Esophagus squamous epithelium (tissue), 5 donors: ENCODE data around the gene PPP2R3C. TPM values are rescaled to one million over a fixed set of nuclear protein-coding genes. Genes with fewer than 3 reads are reported as not detected.

Source experiments
- DNase-seq: peaks from one replicate; lab custom pipeline; 2025; lab: John Stamatoyannopoulos, UW
- H3K27ac ChIP-seq, 4 donors: fragments of 200-600 bp; sonication (generic); one replicate each; pipeline ENCODE4 v1.5.1; 2016 to 2019; ENCODE audit warnings: mild to moderate bottlenecking in 1 of 4
- H3K27me3 ChIP-seq, 4 donors: fragments of 200-600 bp; sonication (generic); 1 replicate in 3 of 4; 2 replicates in 1 of 4; pipeline versions ENCODE4 v1.5.1 to v1.6.0; 2017 to 2021; ENCODE audit warnings: antibody characterized with exemption in 1 of 4
- H3K36me3 ChIP-seq, 3 donors: fragments of 200-600 bp; sonication (generic); one replicate each; pipeline ENCODE4 v1.5.1; 2016 to 2019
- H3K4me1 ChIP-seq, 3 donors: fragments of 200-600 bp; sonication (generic); one replicate each; pipeline ENCODE4 v1.5.1; 2017 to 2019
- H3K4me3 ChIP-seq, 4 donors: fragments of 200-600 bp; sonication (generic); 1 replicate in 3 of 4; 2 replicates in 1 of 4; pipeline ENCODE4 v1.5.1; 2016 to 2019; ENCODE audit warnings: mild to moderate bottlenecking in 2 of 4, moderate library complexity in 1 of 4
- H3K9me3 ChIP-seq, 3 donors: fragments of 200-600 bp; sonication (generic); one replicate each; pipeline ENCODE4 v1.5.1; 2016 to 2019
- POLR2A ChIP-seq, 4 donors: fragments of 450-650 bp; IDR thresholded peaks; one replicate each; pipeline ENCODE4 v1.6.1; 2017; ENCODE audit warnings: antibody characterized with exemption in 4 of 4, mild to moderate bottlenecking in 4 of 4, moderate library complexity in 3 of 4
- WGBS, 2 donors: methylation state at CpG; one replicate each; pipeline ENCODE4 v1.1.5; 2018; 5-methylcytosine and 5-hydroxymethylcytosine counted together
- intact Hi-C: fragments of 100-400 bp; cut with DNase I; formaldehyde crosslinking; loops from one replicate; pipeline ENCODE4 v1.15.0; 2022
- total RNA-seq, 4 donors: library from RNA; depleted of rRNA; stranded (reverse); fragments of >200 nt; gene quantifications; one replicate each; pipeline ENCODE4 v1.1.0, GENCODE V29; 2016
- TF ChIP-seq, protein P1 (sequence below), 6 experiments: fragments of 450-650 bp in 4 of 6; fragments of 200-600 bp in 2 of 6; sonication (generic) in 2 of 6; IDR thresholded peaks; one replicate each; pipeline ENCODE4 v1.5.1; 2016 to 2019; ENCODE audit warnings: antibody characterized with exemption in 6 of 6, mild to moderate bottlenecking in 4 of 6, moderate library complexity in 4 of 6
- donor health status: DM: yes; HTN: yes; CAD: no.

The PPP2R3C gene
- total RNA-seq, 4 donors from 2014 or later = 7.1 to 23.9 (median 13.5) TPM

DNA sequence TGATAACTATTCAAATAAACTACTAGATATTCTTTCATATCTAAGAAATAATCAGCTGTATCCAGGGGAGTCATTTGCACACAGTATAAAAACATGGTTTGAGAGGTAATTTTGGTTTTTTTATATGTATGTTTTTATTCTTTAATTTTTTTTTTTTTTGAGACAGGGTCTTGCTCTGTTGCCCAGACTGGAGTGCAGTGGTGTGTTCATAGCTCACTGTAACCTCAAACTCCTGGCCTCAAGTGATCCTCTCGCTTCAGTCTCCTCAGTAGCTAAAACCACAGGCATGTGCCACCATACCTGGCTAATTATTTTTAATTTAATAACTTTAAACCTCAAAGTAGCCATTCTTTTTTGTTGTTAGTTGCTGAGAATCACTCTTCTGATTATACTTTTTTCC, 2.3 kb upstream of the PPP2R3C start:
- no peaks in the 10 kb centered on the region for H3K27me3 ChIP-seq
- no peak overlapping the region for H3K4me3 ChIP-seq
- H3K27ac ChIP-seq = no peak overlapping the region
- WGBS, 2 donors = 68 to 89% methylated on average over 1 of the region's 1 CpG
- H3K9me3 ChIP-seq = no peaks in the 10 kb centered on the region
- peaks cover 5 to 47% (median 9%) of the 10 kb centered on the region in 3 donors for H3K4me1 ChIP-seq
- intact Hi-C loops = no loop called here
- H3K36me3 ChIP-seq = peaks cover 0 to 23% (median 0%) of the 10 kb centered on the region in 3 donors
- no peak for DNase-seq
- TF ChIP-seq, protein P1, sequence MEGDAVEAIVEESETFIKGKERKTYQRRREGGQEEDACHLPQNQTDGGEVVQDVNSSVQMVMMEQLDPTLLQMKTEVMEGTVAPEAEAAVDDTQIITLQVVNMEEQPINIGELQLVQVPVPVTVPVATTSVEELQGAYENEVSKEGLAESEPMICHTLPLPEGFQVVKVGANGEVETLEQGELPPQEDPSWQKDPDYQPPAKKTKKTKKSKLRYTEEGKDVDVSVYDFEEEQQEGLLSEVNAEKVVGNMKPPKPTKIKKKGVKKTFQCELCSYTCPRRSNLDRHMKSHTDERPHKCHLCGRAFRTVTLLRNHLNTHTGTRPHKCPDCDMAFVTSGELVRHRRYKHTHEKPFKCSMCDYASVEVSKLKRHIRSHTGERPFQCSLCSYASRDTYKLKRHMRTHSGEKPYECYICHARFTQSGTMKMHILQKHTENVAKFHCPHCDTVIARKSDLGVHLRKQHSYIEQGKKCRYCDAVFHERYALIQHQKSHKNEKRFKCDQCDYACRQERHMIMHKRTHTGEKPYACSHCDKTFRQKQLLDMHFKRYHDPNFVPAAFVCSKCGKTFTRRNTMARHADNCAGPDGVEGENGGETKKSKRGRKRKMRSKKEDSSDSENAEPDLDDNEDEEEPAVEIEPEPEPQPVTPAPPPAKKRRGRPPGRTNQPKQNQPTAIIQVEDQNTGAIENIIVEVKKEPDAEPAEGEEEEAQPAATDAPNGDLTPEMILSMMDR (IDR thresholded peaks at IDR 0.05) = no peak
- no peak for TF ChIP-seq POLR2A (IDR thresholded peaks at IDR 0.05)

DNA sequence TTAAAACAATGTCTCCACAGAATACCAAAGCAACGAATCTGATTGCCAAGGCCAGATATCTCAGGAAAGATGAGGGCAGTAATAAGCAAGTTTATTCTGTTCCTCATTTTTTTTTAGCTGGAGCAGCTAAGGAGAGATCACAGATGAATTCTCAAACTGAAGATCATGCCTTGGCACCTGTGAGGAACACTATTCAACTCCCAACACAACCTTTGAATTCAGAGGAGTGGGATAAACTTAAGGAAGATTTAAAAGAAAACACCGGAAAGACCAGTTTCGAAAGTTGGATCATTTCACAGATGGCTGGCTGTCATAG, 1.6 kb upstream of the PPP2R3C start:
- Histone ChIP-seq H3K4me3 (peak overlapping the region; percentile 65 to 82 (median 74)), H3K9me3 (no peaks in the 10 kb centered on the region), H3K27me3 (no peaks in the 10 kb centered on the region), H3K4me1 (peaks cover 5 to 55% (median 9%) of the 10 kb centered on the region in 3 donors), H3K27ac (peak overlapping the region; percentile 95 to 98 (median 96)), H3K36me3 (peaks cover 0 to 18% (median 0%) of the 10 kb centered on the region in 3 donors)
- TF ChIP-seq, protein P1 (IDR thresholded peaks at IDR 0.05) = no peak
- no peak for TF ChIP-seq POLR2A (IDR thresholded peaks at IDR 0.05)
- intact Hi-C loops = no loop called here
- WGBS, 2 donors = 29 to 32% methylated on average over 3 of the region's 3 CpGs
- DNase-seq = no peak

DNA sequence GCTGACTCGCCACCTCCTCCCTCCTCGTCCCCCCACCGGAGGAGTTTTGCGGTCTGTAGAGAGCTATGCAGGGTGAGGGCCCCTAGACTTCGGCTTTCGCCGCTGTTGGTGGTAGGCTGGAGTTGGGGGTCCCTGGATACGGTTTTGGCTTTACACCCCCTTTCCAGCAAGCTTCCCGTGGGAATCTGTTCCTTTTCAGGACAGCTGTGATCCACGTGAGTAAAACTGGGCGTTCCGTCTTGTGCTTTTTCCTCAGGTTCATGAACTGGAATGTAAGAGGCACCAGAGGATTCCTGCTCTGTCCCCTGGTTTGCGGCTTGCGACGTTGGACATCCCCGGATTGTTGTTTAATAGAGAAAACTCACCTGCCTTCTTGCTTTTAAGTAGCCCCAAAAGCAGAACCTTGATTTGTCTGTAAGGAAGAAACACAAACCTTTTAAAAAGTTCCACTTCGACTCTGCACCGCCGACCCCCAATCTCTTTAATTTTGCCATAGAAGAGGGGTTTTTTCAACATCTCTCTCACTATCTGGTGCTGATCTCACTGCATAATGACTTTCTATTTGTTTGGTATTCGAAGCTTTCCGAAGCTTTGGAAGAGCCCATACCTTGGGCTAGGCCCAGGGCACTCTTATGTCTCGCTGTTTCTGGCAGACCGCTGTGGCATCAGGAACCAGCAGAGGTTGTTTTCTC, 1.1 kb upstream of the PPP2R3C start:
- Histone ChIP-seq H3K27ac (peak overlapping the region; percentile 95 to 98 (median 96)), H3K4me1 (peaks cover 5 to 58% (median 9%) of the 10 kb centered on the region in 3 donors), H3K4me3 (peak overlapping the region; percentile 65 to 82 (median 74)), H3K9me3 (no peaks in the 10 kb centered on the region), H3K27me3 (no peaks in the 10 kb centered on the region), H3K36me3 (peaks cover 0 to 13% (median 0%) of the 10 kb centered on the region in 3 donors)
- DNase-seq = no peak
- TF ChIP-seq, protein P1 (IDR thresholded peaks at IDR 0.05) = no peak
- peak in 1 of 4 donors; percentile 19 for TF ChIP-seq POLR2A (IDR thresholded peaks at IDR 0.05)
- intact Hi-C loops = no loop called here
- WGBS, 2 donors = 0 to 7% methylated on average over 15 to 20 of the region's 23 CpGs

DNA sequence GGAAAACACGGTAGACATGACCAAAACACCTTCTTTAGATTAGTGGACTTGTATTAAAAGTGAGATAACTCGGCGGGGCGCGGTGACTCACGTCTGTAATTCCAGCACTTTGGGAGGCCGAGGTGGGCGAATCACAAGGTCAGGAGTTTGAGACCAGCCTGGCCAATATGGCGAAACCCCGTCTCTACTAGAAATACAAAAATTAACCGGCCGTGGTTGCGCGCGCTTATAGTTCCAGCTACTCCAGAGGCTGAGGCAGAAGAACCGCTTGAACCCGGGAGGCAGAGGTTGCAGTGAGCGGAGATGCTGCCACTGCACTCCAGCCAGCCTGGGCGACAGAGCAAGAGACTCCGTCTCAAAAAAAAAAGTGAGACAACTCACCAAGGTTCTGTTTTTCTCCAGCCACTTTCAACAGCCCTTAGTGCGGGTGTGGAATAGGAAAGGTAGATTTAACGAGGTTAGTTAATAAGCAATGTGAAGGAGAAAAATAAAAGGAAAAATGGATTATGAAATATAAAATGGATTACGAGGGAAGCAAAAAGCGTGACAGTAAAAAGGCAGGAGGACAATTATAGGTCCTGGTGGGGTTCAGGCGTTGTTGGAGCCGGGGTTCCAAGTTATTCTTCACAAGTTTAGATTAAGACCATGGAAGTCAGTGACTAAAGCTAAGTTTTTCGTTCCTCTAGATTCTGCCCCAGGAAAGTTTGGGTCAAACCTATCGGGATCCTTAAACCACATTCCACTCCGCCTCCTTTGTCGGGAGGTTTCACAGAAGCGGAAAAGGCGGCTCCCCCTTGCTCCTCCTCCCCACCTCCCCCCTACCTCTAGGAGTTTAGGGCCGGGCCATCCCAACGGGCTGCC, 534 bp downstream of the PPP2R3C start:
- H3K27ac ChIP-seq = peak overlapping the region; percentile 95 to 98 (median 96)
- intact Hi-C loops = no loop called here
- WGBS, 2 donors = 18% methylated on average over 33 of the region's 34 CpGs
- TF ChIP-seq, protein P1 (IDR thresholded peaks at IDR 0.05) = peak in 1 of 6 experiments; percentile 0
- peak in 2 of 4 donors; percentile 44 to 66 for TF ChIP-seq POLR2A (IDR thresholded peaks at IDR 0.05)
- H3K4me3 ChIP-seq = peak overlapping the region; percentile 65 to 82 (median 74)
- no peak for DNase-seq
- H3K4me1 ChIP-seq = peaks cover 5 to 64% (median 7%) of the 10 kb centered on the region in 3 donors
- H3K27me3 ChIP-seq = no peaks in the 10 kb centered on the region
- peaks cover 0 to 8% (median 0%) of the 10 kb centered on the region in 3 donors for H3K36me3 ChIP-seq
- H3K9me3 ChIP-seq = no peaks in the 10 kb centered on the region

DNA sequence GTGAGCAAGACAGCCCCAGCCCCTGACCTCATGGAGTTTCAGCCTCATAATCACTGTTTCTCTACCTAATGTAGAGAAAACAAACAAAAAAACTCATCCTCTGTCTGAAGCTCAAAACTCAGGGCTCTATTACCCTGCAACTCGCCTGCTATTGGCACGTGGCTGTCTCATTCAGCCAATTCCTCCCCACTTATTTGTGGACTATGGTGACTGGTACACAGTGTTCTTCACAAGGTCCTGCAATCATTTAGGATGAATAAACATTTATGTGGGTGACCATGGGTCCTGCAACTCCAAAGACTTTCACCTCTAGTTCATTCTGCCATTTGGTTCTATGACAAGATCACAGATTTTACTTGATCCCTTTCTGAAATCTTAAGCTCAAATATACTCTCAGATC, 4.7 kb downstream of the PPP2R3C start:
- 91 to 96% methylated on average over 2 of the region's 2 CpGs for WGBS, 2 donors
- intact Hi-C loops = no loop called here

More for the DNA sequence above, 4.7 kb downstream of the PPP2R3C start:
- DNase-seq = no peak
- Histone ChIP-seq H3K4me1 (peaks cover 4 to 37% (median 5%) of the 10 kb centered on the region in 3 donors), H3K4me3 (no peak overlapping the region), H3K27me3 (no peaks in the 10 kb centered on the region), H3K36me3 (peaks cover 0 to 49% (median 0%) of the 10 kb centered on the region in 3 donors), H3K27ac (no peak overlapping the region), H3K9me3 (no peaks in the 10 kb centered on the region)
- TF ChIP-seq, protein P1 (IDR thresholded peaks at IDR 0.05) = no peak
